Uterus (tissue), 4 donors: ENCODE measurements around the gene DDX31. TPM values are rescaled to one million over a fixed set of nuclear protein-coding genes. Genes with fewer than 3 reads are reported as not detected.

Experiments
- DNase-seq, 2 donors: peaks; one replicate each; pipeline ENCODE4 v3.0.0-alpha.2; 2019 to 2020
- H3K27ac ChIP-seq, 2 donors: fragments of 200-600 bp; sonication (generic); 1 replicate in 1 of 2; 2 replicates in 1 of 2; pipeline ENCODE4 v1.5.1; 2016 to 2018
- H3K27me3 ChIP-seq, 2 donors: fragments of 200-600 bp; sonication (generic); one replicate each; pipeline ENCODE4 v1.5.1; 2018 to 2019; ENCODE audit warnings: control low read depth in 1 of 2
- H3K36me3 ChIP-seq, 2 donors: fragments of 200-600 bp; sonication (generic); one replicate each; pipeline ENCODE4 v1.5.1; 2019; ENCODE audit warnings: control low read depth in 1 of 2
- H3K4me1 ChIP-seq, 2 donors: fragments of 200-600 bp; sonication (generic); one replicate each; pipeline ENCODE4 v1.5.1; 2018 to 2019; ENCODE audit warnings: control low read depth in 1 of 2
- H3K4me3 ChIP-seq, 2 donors: fragments of 200-600 bp; sonication (generic); 1 replicate in 1 of 2; 2 replicates in 1 of 2; pipeline ENCODE4 v1.5.1; 2018 to 2019; ENCODE audit warnings: mild to moderate bottlenecking in 1 of 2
- H3K9me3 ChIP-seq, 2 donors: fragments of 200-600 bp; sonication (generic); one replicate each; pipeline ENCODE4 v1.5.1; 2019; ENCODE audit warnings: control low read depth in 1 of 2
- POLR2A ChIP-seq, 2 donors: fragments of 450-650 bp; IDR thresholded peaks; one replicate each; pipeline ENCODE4 v1.6.1; 2016; ENCODE audit warnings: antibody characterized with exemption in 2 of 2, mild to moderate bottlenecking in 1 of 2, moderate library complexity in 1 of 2
- intact Hi-C: fragments of 100-400 bp; cut with DNase I; formaldehyde crosslinking; loops from one replicate; pipeline ENCODE4 v1.15.1; 2023; ENCODE audit warnings: low total_unique reads
- total RNA-seq, 4 donors: library from RNA; depleted of rRNA in 3 of 4; stranded (reverse); fragments of >200 nt in 3 of 4; gene quantifications; one replicate each; pipeline versions ENCODE4 v1.1.0 to v1.2.4, GENCODE V29; 2014 to 2023
- TF ChIP-seq, protein P1 (sequence below), 4 experiments: fragments of 200-600 bp in 2 of 4; fragments of 450-650 bp in 2 of 4; sonication (generic) in 2 of 4; IDR thresholded peaks; one replicate each; pipeline ENCODE4 v1.5.1; 2016 to 2019; ENCODE audit warnings: antibody characterized with exemption in 4 of 4, mild to moderate bottlenecking in 2 of 4, moderate library complexity in 1 of 4
- donor health status: DM: yes; HTN: yes; CAD: no.

Gene DDX31
- total RNA-seq, 4 donors from 2014 or later, result 5.9 to 17.7 (median 10.5) TPM

DNA sequence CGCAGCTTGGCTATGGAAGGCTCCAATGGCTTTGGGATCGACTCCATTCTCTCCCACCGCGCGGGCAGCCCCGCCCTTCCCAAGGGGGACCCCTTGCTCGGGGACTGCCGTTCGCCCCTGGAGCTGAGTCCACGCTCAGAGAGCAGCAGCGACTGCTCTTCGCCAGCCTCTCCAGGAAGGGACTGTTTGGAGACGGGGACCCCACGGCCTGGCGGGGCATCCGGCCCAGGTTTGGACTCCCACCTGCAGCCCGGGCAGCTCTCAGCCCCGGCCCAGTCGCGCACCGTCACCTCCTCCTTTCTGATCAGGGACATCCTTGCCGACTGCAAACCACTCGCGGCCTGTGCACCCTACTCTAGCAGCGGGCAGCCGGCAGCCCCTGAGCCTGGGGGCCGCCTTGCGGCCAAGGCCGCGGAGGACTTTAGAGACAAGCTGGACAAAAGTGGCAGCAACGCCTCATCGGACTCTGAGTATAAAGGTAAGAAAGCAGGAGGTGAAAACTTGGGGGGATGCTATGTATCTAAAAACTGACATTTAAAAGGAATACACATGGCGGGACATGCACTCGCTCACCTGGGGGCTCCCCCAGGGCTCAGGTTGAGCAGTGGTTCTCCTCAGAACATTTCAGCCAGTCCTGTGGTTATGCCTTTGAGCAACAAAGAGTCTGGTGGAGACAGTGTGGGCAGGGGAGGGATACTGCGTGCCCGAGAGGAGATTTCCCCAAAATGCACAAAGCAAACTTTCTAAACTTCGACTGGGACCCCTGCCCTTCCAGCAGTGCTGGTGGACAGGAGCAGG, 86.8 kb downstream of the DDX31 start:
- H3K36me3 ChIP-seq, result no peaks in the 10 kb centered on the region
- H3K27me3 ChIP-seq, result peaks cover 33 to 85% of the 10 kb centered on the region in 2 donors
- no peak overlapping the region for H3K27ac ChIP-seq
- no peak for TF ChIP-seq POLR2A (IDR thresholded peaks at IDR 0.05)
- TF ChIP-seq, protein P1, sequence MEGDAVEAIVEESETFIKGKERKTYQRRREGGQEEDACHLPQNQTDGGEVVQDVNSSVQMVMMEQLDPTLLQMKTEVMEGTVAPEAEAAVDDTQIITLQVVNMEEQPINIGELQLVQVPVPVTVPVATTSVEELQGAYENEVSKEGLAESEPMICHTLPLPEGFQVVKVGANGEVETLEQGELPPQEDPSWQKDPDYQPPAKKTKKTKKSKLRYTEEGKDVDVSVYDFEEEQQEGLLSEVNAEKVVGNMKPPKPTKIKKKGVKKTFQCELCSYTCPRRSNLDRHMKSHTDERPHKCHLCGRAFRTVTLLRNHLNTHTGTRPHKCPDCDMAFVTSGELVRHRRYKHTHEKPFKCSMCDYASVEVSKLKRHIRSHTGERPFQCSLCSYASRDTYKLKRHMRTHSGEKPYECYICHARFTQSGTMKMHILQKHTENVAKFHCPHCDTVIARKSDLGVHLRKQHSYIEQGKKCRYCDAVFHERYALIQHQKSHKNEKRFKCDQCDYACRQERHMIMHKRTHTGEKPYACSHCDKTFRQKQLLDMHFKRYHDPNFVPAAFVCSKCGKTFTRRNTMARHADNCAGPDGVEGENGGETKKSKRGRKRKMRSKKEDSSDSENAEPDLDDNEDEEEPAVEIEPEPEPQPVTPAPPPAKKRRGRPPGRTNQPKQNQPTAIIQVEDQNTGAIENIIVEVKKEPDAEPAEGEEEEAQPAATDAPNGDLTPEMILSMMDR (IDR thresholded peaks at IDR 0.05), result no peak
- DNase-seq, result no peak
- no peaks in the 10 kb centered on the region for H3K9me3 ChIP-seq
- intact Hi-C loops, result no loop called here
- H3K4me3 ChIP-seq, result no peak overlapping the region
- H3K4me1 ChIP-seq, result no peaks in the 10 kb centered on the region

DNA sequence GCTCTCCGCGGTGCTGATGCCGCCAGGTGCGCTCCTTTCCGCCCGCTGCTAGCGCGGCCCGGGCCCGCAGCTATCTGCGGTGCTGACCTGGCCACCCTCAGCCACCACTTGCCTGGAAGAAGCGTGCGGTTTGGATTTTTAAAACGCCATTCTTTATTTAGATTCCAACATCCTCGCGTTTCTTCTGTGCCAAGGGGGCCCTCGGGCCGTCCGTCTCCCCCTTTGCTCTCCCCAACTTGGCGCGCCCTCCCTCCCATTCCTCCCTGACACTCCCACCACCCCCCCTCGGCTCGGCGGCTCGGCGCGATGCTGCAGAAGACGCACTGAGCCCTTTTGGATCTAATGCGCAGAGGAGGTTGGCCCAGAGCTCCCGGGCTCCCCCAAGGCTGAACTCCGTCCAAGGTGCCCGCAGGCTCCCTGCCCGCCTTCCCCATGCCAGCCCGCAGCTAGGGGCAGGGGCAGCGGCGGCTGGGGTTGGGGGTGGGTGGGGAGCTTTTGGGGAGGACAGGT, 87.5 kb downstream of the DDX31 start, which contains the start of gene BARHL1:
BARHL1 (plus strand) TSS at position 331 of the 510 bp plus-strand sequence. CDS start 192 bp downstream, outside the sequence.
- peaks cover 33 to 79% of the 10 kb centered on the region in 2 donors for H3K27me3 ChIP-seq
- DNase-seq, result no peak
- no peak for TF ChIP-seq POLR2A (IDR thresholded peaks at IDR 0.05)
- TF ChIP-seq, protein P1 (IDR thresholded peaks at IDR 0.05), result no peak
- H3K4me3 ChIP-seq, result peak within 1 kb of the TSS in 1 of 2 donors; percentile 21
- H3K27ac ChIP-seq, result no peak within 1 kb of the TSS
- H3K9me3 ChIP-seq, result no peaks in the 10 kb centered on the region
- H3K4me1 ChIP-seq, result no peaks in the 10 kb centered on the region
- intact Hi-C loops, result no loop called here
- H3K36me3 ChIP-seq, result no peaks in the 10 kb centered on the region

DNA sequence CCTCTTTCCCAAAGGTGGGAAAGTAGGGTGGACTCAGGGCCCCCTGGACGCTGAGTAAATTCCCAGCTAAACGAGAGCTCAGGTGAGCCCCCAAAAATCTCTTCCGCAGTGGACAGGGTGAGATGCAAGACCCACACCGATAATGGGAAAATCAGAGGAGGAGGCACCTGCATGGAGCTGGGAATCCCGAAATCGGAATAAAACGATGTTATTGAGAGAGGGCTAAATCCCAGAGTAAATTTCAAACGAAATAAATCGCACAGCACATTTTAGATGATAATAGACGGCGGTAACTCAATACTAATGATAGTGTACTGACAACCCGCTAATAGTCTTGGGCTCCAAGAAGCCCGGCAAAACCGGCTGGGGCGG, 90.4 kb downstream of the DDX31 start:
- intact Hi-C loops, result no loop called here
- Histone ChIP-seq H3K4me3 (no peak overlapping the region), H3K4me1 (no peaks in the 10 kb centered on the region), H3K27ac (no peak overlapping the region), H3K36me3 (no peaks in the 10 kb centered on the region), H3K27me3 (peaks cover 33 to 50% of the 10 kb centered on the region in 2 donors), H3K9me3 (no peaks in the 10 kb centered on the region)
- no peak for DNase-seq
- TF ChIP-seq POLR2A (IDR thresholded peaks at IDR 0.05), result no peak
- TF ChIP-seq, protein P1 (IDR thresholded peaks at IDR 0.05), result no peak

DNA sequence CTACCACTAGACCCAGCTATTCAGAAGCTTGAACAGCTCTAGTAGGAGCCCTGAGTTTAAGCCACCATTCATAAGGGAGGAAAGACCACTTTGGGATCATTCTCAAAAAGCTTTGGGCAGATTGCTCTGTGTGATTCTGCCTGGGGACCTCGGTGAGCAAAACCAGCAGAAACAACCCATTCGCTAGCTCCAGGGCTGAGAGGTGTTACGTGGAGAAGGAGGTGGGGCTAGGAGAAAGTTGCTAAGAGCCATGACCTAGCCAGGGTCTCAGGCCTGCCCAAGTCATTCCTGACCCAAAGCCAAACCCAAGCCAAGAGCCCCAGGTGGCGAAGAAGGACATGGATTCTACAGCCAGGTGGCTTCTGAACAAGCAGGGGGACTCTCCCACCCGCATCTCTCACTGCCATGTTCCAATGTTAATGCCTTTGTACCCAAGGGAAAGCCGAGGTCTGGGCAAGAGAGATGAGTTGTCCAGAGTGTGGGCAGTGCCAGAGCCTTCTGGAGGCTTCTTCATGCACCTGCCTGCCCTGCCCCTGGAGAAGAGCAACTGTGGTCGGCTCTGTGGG, 91.3 kb downstream of the DDX31 start:
- intact Hi-C loops, result no loop called here
- no peak for TF ChIP-seq POLR2A (IDR thresholded peaks at IDR 0.05)
- TF ChIP-seq, protein P1 (IDR thresholded peaks at IDR 0.05), result no peak
- peaks cover 29 to 41% of the 10 kb centered on the region in 2 donors for H3K27me3 ChIP-seq
- H3K9me3 ChIP-seq, result no peaks in the 10 kb centered on the region
- DNase-seq, result no peak
- H3K27ac ChIP-seq, result no peak overlapping the region
- no peak overlapping the region for H3K4me3 ChIP-seq
- no peaks in the 10 kb centered on the region for H3K36me3 ChIP-seq
- no peaks in the 10 kb centered on the region for H3K4me1 ChIP-seq

DNA sequence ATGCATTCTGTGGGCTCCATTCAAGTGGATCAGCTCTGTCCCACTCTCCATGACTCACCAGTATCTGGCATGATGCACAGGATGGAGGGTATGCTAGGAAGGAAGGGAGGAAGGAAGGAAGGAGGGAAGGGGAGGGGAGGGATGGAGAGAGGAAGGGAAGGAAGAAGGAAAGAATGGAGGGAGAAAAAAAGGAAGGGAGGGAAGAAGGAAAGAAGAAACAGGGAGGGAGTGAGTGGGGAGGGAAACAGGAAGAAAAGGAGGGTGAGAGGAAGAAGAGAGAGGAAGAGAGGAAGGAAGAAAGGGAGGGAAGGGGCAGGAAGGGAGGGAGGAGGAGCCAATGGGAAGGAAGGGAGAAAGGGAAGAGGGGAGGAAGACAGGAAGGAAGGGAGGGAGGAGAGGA, 92.7 kb downstream of the DDX31 start:
- TF ChIP-seq POLR2A (IDR thresholded peaks at IDR 0.05), result no peak
- TF ChIP-seq, protein P1 (IDR thresholded peaks at IDR 0.05), result no peak
- DNase-seq, result no peak
- no peaks in the 10 kb centered on the region for H3K4me1 ChIP-seq
- intact Hi-C loops, result no loop called here
- H3K27ac ChIP-seq, result no peak overlapping the region
- no peak overlapping the region for H3K4me3 ChIP-seq
- H3K36me3 ChIP-seq, result no peaks in the 10 kb centered on the region
- peaks cover 21 to 33% of the 10 kb centered on the region in 2 donors for H3K27me3 ChIP-seq
- H3K9me3 ChIP-seq, result no peaks in the 10 kb centered on the region
